PFSK-1 (cell line): ENCODE data around the gene MPP3.

Experiments used
- SIN3A ChIP-seq: IDR thresholded peaks from 2 replicates; pipeline ENCODE4 v1.6.1; 2012; ENCODE audit warnings: mild to moderate bottlenecking, low read length, moderate library complexity, borderline replicate concordance; ENCODE audit not compliant: insufficient read depth
- TAF1 ChIP-seq: IDR thresholded peaks from 2 replicates; pipeline ENCODE4 v1.6.1; 2012; ENCODE audit warnings: low read length, control low read depth, borderline replicate concordance; ENCODE audit not compliant: insufficient read depth
- TF ChIP-seq, protein P1 (sequence below), 2 experiments: IDR thresholded peaks; 2 replicates each; pipeline versions ENCODE4 v1.6.1 to v1.8.0; 2011 to 2012; ENCODE audit warnings: low read depth in 2 of 2, low read length in 2 of 2, control low read depth in 1 of 2, inconsistent platforms in 1 of 2, mild to moderate bottlenecking in 1 of 2, moderate library complexity in 1 of 2; ENCODE audit not compliant: insufficient read depth in 1 of 2

- TF ChIP-seq SIN3A = no peak
- TF ChIP-seq, protein P1, sequence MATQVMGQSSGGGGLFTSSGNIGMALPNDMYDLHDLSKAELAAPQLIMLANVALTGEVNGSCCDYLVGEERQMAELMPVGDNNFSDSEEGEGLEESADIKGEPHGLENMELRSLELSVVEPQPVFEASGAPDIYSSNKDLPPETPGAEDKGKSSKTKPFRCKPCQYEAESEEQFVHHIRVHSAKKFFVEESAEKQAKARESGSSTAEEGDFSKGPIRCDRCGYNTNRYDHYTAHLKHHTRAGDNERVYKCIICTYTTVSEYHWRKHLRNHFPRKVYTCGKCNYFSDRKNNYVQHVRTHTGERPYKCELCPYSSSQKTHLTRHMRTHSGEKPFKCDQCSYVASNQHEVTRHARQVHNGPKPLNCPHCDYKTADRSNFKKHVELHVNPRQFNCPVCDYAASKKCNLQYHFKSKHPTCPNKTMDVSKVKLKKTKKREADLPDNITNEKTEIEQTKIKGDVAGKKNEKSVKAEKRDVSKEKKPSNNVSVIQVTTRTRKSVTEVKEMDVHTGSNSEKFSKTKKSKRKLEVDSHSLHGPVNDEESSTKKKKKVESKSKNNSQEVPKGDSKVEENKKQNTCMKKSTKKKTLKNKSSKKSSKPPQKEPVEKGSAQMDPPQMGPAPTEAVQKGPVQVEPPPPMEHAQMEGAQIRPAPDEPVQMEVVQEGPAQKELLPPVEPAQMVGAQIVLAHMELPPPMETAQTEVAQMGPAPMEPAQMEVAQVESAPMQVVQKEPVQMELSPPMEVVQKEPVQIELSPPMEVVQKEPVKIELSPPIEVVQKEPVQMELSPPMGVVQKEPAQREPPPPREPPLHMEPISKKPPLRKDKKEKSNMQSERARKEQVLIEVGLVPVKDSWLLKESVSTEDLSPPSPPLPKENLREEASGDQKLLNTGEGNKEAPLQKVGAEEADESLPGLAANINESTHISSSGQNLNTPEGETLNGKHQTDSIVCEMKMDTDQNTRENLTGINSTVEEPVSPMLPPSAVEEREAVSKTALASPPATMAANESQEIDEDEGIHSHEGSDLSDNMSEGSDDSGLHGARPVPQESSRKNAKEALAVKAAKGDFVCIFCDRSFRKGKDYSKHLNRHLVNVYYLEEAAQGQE (IDR thresholded peaks at IDR 0.05; ENCODE audit: insufficient read depth in 1 of 2, low read depth in 2 of 2, low read length in 2 of 2) = no peak
- TF ChIP-seq TAF1 = no peak
Observed at GRCh38 chr17:43779145-43780125, 53.5 kb downstream of the MPP3 start.
